SK-N-SH (cell line): ENCODE measurements around the gene CELF5.
"Not testable (repeated sequence)": the region's sequence is repeated elsewhere in the genome, so short reads cannot be mapped to it uniquely, and the experiment has no call there.

Source experiments
- EP300 ChIP-seq, 2 experiments: IDR thresholded peaks; 2 replicates each; pipeline versions ENCODE4 v1.4.0 to v1.6.1; 2012; ENCODE audit warnings: borderline replicate concordance in 1 of 2, low read depth in 1 of 2, low read length in 1 of 2
- GABPA ChIP-seq: IDR thresholded peaks from 2 replicates; pipeline ENCODE4 v1.4.0; 2012; ENCODE audit warnings: low read depth, mild to moderate bottlenecking
- GATA2 ChIP-seq: sonication (generic); formaldehyde crosslinking; IDR thresholded peaks from 2 replicates; pipeline ENCODE4 v1.5.0; 2020; ENCODE audit warnings: mild to moderate bottlenecking, missing genetic modification reagents
- MEF2A ChIP-seq: IDR thresholded peaks from 2 replicates; pipeline ENCODE4 v1.4.0; 2012; ENCODE audit warnings: low read depth, borderline replicate concordance
- RAD21 ChIP-seq: IDR thresholded peaks from 2 replicates; pipeline ENCODE4 v1.6.1; 2012; ENCODE audit warnings: mild to moderate bottlenecking, low read length
- REST ChIP-seq: IDR thresholded peaks from 2 replicates; pipeline ENCODE4 v1.6.1; 2012; ENCODE audit warnings: mild to moderate bottlenecking, low read depth, low read length, moderate library complexity
- RFX5 ChIP-seq: IDR thresholded peaks from 2 replicates; pipeline ENCODE4 v1.6.1; 2012; ENCODE audit warnings: mild to moderate bottlenecking, improper control_type of control experiment, low read length
- TEAD4 ChIP-seq: IDR thresholded peaks from 2 replicates; pipeline ENCODE4 v1.4.0; 2012; ENCODE audit warnings: mild to moderate bottlenecking, borderline replicate concordance; ENCODE audit not compliant: insufficient read depth
- USF2 ChIP-seq: fragments of 150-350 bp; IDR thresholded peaks from 2 replicates; pipeline ENCODE4 v1.6.1; 2017; ENCODE audit warnings: antibody characterized with exemption, low read length, low read depth, borderline replicate concordance
- TF ChIP-seq, protein P1 (sequence below): fragments of 200-600 bp; sonication (generic); IDR thresholded peaks from 2 replicates; pipeline ENCODE4 v1.6.1; 2017; ENCODE audit warnings: antibody characterized with exemption, mild to moderate bottlenecking, moderate library complexity
- TF ChIP-seq, protein P2 (sequence below): IDR thresholded peaks from 2 replicates; pipeline ENCODE4 v1.4.0; 2012; ENCODE audit warnings: low read depth, borderline replicate concordance

DNA sequence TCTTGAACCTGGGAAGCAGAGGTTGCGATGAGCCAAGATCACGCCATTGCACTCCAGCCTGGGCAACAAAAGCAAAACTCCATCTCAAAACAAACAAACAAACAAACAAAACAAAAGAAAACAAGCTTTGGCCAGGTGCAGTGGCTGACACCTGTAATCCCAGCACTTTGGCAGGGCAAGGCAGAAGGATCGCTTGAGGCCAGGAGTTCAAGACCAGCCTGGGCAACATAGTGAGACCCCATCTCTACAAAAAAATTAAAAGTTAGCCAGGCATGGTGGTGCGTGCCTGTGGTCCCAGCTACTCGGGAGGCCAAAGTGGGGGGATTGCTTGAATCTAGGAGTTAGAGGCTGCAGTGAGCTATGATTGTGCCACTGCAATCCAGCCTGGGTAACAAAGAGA, 64.0 kb downstream of the CELF5 start:
- TF ChIP-seq EP300 (IDR thresholded peaks at IDR 0.05; ENCODE audit: borderline replicate concordance in 1 of 2, low read depth in 1 of 2, low read length in 1 of 2); RAD21; GATA2 (CRISPR knock-in tag); RFX5; USF2; GABPA; MEF2A; TEAD4; REST: not testable (repeated sequence)
- TF ChIP-seq, protein P1, sequence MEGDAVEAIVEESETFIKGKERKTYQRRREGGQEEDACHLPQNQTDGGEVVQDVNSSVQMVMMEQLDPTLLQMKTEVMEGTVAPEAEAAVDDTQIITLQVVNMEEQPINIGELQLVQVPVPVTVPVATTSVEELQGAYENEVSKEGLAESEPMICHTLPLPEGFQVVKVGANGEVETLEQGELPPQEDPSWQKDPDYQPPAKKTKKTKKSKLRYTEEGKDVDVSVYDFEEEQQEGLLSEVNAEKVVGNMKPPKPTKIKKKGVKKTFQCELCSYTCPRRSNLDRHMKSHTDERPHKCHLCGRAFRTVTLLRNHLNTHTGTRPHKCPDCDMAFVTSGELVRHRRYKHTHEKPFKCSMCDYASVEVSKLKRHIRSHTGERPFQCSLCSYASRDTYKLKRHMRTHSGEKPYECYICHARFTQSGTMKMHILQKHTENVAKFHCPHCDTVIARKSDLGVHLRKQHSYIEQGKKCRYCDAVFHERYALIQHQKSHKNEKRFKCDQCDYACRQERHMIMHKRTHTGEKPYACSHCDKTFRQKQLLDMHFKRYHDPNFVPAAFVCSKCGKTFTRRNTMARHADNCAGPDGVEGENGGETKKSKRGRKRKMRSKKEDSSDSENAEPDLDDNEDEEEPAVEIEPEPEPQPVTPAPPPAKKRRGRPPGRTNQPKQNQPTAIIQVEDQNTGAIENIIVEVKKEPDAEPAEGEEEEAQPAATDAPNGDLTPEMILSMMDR, result not testable (repeated sequence)
- TF ChIP-seq, protein P2, sequence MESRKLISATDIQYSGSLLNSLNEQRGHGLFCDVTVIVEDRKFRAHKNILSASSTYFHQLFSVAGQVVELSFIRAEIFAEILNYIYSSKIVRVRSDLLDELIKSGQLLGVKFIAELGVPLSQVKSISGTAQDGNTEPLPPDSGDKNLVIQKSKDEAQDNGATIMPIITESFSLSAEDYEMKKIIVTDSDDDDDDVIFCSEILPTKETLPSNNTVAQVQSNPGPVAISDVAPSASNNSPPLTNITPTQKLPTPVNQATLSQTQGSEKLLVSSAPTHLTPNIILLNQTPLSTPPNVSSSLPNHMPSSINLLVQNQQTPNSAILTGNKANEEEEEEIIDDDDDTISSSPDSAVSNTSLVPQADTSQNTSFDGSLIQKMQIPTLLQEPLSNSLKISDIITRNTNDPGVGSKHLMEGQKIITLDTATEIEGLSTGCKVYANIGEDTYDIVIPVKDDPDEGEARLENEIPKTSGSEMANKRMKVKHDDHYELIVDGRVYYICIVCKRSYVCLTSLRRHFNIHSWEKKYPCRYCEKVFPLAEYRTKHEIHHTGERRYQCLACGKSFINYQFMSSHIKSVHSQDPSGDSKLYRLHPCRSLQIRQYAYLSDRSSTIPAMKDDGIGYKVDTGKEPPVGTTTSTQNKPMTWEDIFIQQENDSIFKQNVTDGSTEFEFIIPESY, result not testable (repeated sequence)
